Neural crest cell (in vitro differentiated cells): Measurements from ENCODE around the gene MARCHF10. TPM values are rescaled to one million over a fixed set of nuclear protein-coding genes. Genes with fewer than 3 reads are reported as not detected.
A peak's percentile ranks its signal among the peaks of the same experiment; 100 is the strongest.

Source experiments
- DNase-seq: peaks from one replicate; pipeline ENCODE4 v3.0.0; 2021; ENCODE audit warnings: low read depth, mixed read lengths, low spot score
- H3K27ac Mint-ChIP-seq: one replicate; pipeline ENCODE4 v1.8.0; 2021; ENCODE audit warnings: mild to moderate bottlenecking, mixed read lengths; ENCODE audit not compliant: unreplicated experiment
- H3K27me3 Mint-ChIP-seq: 2 replicates; pipeline ENCODE4 v1.8.0; 2021; ENCODE audit warnings: low read depth, mild to moderate bottlenecking, mixed read lengths
- H3K36me3 Mint-ChIP-seq: 2 replicates; pipeline ENCODE4 v1.8.0; 2021; ENCODE audit warnings: low read depth, mild to moderate bottlenecking, mixed read lengths
- H3K4me1 Mint-ChIP-seq: 2 replicates; pipeline ENCODE4 v1.8.0; 2021; ENCODE audit warnings: mixed read lengths
- H3K4me3 Mint-ChIP-seq: one replicate; pipeline ENCODE4 v1.8.0; 2021; ENCODE audit warnings: mild to moderate bottlenecking, mixed read lengths
- H3K9me3 Mint-ChIP-seq: 2 replicates; pipeline ENCODE4 v1.8.0; 2021; ENCODE audit warnings: mixed read lengths
- CTCF ChIP-seq: fragments of 200-600 bp; sonication (generic); conservative IDR thresholded peaks from 2 replicates; pipeline ENCODE4 v1.5.0; 2021; ENCODE audit warnings: antibody characterized with exemption, mild to moderate bottlenecking
- total RNA-seq: library from RNA; stranded (reverse); gene quantifications from 2 replicates; pipeline ENCODE4 v1.2.1, GENCODE V29; 2021

MARCHF10 gene
- total RNA-seq, 1 donor from 2014 or later = 0.23 TPM

- Mint-ChIP-seq H3K9me3 (no peaks in the 10 kb centered on the region), H3K27me3 (no peaks in the 10 kb centered on the region), H3K27ac (no peak overlapping the region), H3K4me3 (no peak overlapping the region), H3K36me3 (peaks cover 2% of the 10 kb centered on the region), H3K4me1 (peaks cover 22% of the 10 kb centered on the region)
- no peak for DNase-seq
- TF ChIP-seq CTCF = no peak
Observed at GRCh38 chr17:62718429-62718828, 89.7 kb downstream of the MARCHF10 start.

- Mint-ChIP-seq H3K27ac (no peak overlapping the region), H3K36me3 (peaks cover 2% of the 10 kb centered on the region), H3K4me3 (no peak overlapping the region), H3K9me3 (no peaks in the 10 kb centered on the region), H3K27me3 (no peaks in the 10 kb centered on the region), H3K4me1 (peaks cover 23% of the 10 kb centered on the region)
- no peak for DNase-seq
- no peak for TF ChIP-seq CTCF
Observed at GRCh38 chr17:62717889-62718288, 90.2 kb downstream of the MARCHF10 start.

GRCh38 chr17:62717589-62717855 is 90.6 kb downstream of the MARCHF10 start:
- Mint-ChIP-seq H3K4me1 (peaks cover 24% of the 10 kb centered on the region), H3K4me3 (no peak overlapping the region), H3K36me3 (peaks cover 2% of the 10 kb centered on the region), H3K9me3 (no peaks in the 10 kb centered on the region), H3K27me3 (no peaks in the 10 kb centered on the region), H3K27ac (no peak overlapping the region)
- no peak for TF ChIP-seq CTCF
- no peak for DNase-seq

GRCh38 chr17:62716834-62717588 is 91.1 kb downstream of the MARCHF10 start:
- H3K36me3 Mint-ChIP-seq = peaks cover 2% of the 10 kb centered on the region
- no peaks in the 10 kb centered on the region for H3K9me3 Mint-ChIP-seq
- no peaks in the 10 kb centered on the region for H3K27me3 Mint-ChIP-seq
- no peak for TF ChIP-seq CTCF
- H3K27ac Mint-ChIP-seq = no peak overlapping the region
- H3K4me3 Mint-ChIP-seq = no peak overlapping the region
- no peak for DNase-seq
- peaks cover 29% of the 10 kb centered on the region for H3K4me1 Mint-ChIP-seq

GRCh38 chr17:62715882-62716390 is 92.2 kb downstream of the MARCHF10 start:
- H3K27ac Mint-ChIP-seq = peak overlapping the region; percentile 74
- H3K27me3 Mint-ChIP-seq = no peaks in the 10 kb centered on the region
- no peaks in the 10 kb centered on the region for H3K9me3 Mint-ChIP-seq
- TF ChIP-seq CTCF = no peak
- H3K4me1 Mint-ChIP-seq = peaks cover 32% of the 10 kb centered on the region
- no peak for DNase-seq
- peaks cover 2% of the 10 kb centered on the region for H3K36me3 Mint-ChIP-seq
- H3K4me3 Mint-ChIP-seq = no peak overlapping the region
